Endodermal cell (in vitro differentiated cells): Measurements from ENCODE around the gene PRKACA. TPM values are rescaled to one million over a fixed set of nuclear protein-coding genes. Genes with fewer than 3 reads are reported as not detected.

Experiments used
- DNase-seq: peaks from one replicate; pipeline ENCODE4 v3.0.0-alpha.2; 2017
- H3K27ac ChIP-seq: 2 replicates; pipeline ENCODE4 v1.5.1; 2013; ENCODE audit warnings: mild to moderate bottlenecking, low read depth, low read length, moderate library complexity
- H3K27me3 ChIP-seq: 2 replicates; pipeline ENCODE4 v1.6.1; 2013; ENCODE audit warnings: mild to moderate bottlenecking, low read length, moderate library complexity; ENCODE audit not compliant: insufficient read depth, control insufficient read depth, poor library complexity, severe bottlenecking
- H3K36me3 ChIP-seq: 2 replicates; pipeline ENCODE4 v1.7.0; 2013; ENCODE audit warnings: mild to moderate bottlenecking, low read length, moderate library complexity; ENCODE audit not compliant: control insufficient read depth, insufficient read depth
- H3K4me1 ChIP-seq: one replicate; pipeline ENCODE4 v1.7.0; 2013; ENCODE audit warnings: low read length; ENCODE audit not compliant: control insufficient read depth, insufficient read depth
- H3K4me3 ChIP-seq: 2 replicates; pipeline ENCODE4 v1.5.1; 2013; ENCODE audit warnings: mild to moderate bottlenecking, low read length, moderate library complexity
- H3K9ac ChIP-seq: 2 replicates; pipeline ENCODE4 v1.6.1; 2013; ENCODE audit warnings: mild to moderate bottlenecking, low read length, moderate library complexity; ENCODE audit not compliant: poor library complexity, severe bottlenecking; ENCODE audit errors: extremely low read depth
- H3K9me3 ChIP-seq: 2 replicates; pipeline ENCODE4 v1.6.1; 2013; ENCODE audit warnings: mild to moderate bottlenecking, low read length, moderate library complexity; ENCODE audit not compliant: control insufficient read depth
- H3K27ac Mint-ChIP-seq: 2 replicates; pipeline ENCODE4 v1.8.0; 2020; ENCODE audit warnings: mixed read lengths
- H3K27me3 Mint-ChIP-seq: 2 replicates; pipeline ENCODE4 v1.8.0; 2021; ENCODE audit warnings: mild to moderate bottlenecking, mixed read lengths; ENCODE audit not compliant: insufficient read depth
- H3K36me3 Mint-ChIP-seq: 2 replicates; pipeline ENCODE4 v1.8.0; 2020; ENCODE audit warnings: low read depth, mixed read lengths
- H3K4me1 Mint-ChIP-seq: 2 replicates; pipeline ENCODE4 v1.8.0; 2020; ENCODE audit warnings: mixed read lengths
- H3K4me3 Mint-ChIP-seq: 2 replicates; pipeline ENCODE4 v1.8.0; 2020; ENCODE audit warnings: mild to moderate bottlenecking, moderate library complexity, mixed read lengths
- H3K9me3 Mint-ChIP-seq: 2 replicates; pipeline ENCODE4 v1.8.0; 2020; ENCODE audit warnings: mild to moderate bottlenecking, mixed read lengths
- CTCF ChIP-seq: fragments of 200-600 bp; sonication (generic); conservative IDR thresholded peaks from 2 replicates; pipeline ENCODE4 v1.5.0; 2021; ENCODE audit warnings: antibody characterized with exemption, mild to moderate bottlenecking
- WGBS, 2 experiments: methylation state at CpG; one replicate each; pipeline versions ENCODE4 v1.1.5 to v1.1.7; 2013; ENCODE audit warnings: missing lambda C conversion rate in 2 of 2, mixed read lengths in 1 of 2; ENCODE audit not compliant: insufficient coverage in 1 of 2, insufficient read length in 1 of 2; 5-methylcytosine and 5-hydroxymethylcytosine counted together
- total RNA-seq, 2 donors: library from RNA; stranded (reverse); fragmentation: NEBNext Ultra II Directional in 1 of 2; extraction: Animal tissue kit (Norgen Biotek cat#: 25700) in 1 of 2; gene quantifications; 2 replicates in 1 of 2; 3 replicates in 1 of 2; pipeline ENCODE4 v1.2.1, GENCODE V29; 2021

Gene PRKACA
- total RNA-seq, 2 donors from 2014 or later, result 62.1 to 73.8 TPM

GRCh38 chr19:14161305-14161704, 43.7 kb upstream of the PRKACA start:
- Histone ChIP-seq H3K9ac (no peak overlapping the region), H3K27me3 (no peaks in the 10 kb centered on the region), H3K4me3 (no peak overlapping the region), H3K36me3 (peaks cover 17% of the 10 kb centered on the region), H3K4me1 (peaks cover under 1% of the 10 kb centered on the region), H3K27ac (no peak overlapping the region), H3K9me3 (no peaks in the 10 kb centered on the region)
- 91 to 98% methylated on average over 4 to 18 of the region's 19 CpGs for WGBS, 2 experiments
- Mint-ChIP-seq H3K27me3 (no peaks in the 10 kb centered on the region), H3K9me3 (no peaks in the 10 kb centered on the region), H3K4me3 (no peak overlapping the region), H3K36me3 (peaks cover 35% of the 10 kb centered on the region), H3K27ac (no peak overlapping the region), H3K4me1 (no peaks in the 10 kb centered on the region)
- no peak for DNase-seq
- TF ChIP-seq CTCF, result no peak

- TF ChIP-seq CTCF, result no peak
- H3K9me3 ChIP-seq, result no peaks in the 10 kb centered on the region
- H3K27me3 Mint-ChIP-seq, result no peaks in the 10 kb centered on the region
- no peaks in the 10 kb centered on the region for H3K27me3 ChIP-seq
- H3K9ac ChIP-seq, result no peak overlapping the region
- no peak overlapping the region for H3K4me3 ChIP-seq
- peaks cover 4% of the 10 kb centered on the region for H3K4me1 ChIP-seq
- no peak for DNase-seq
- no peak overlapping the region for H3K27ac Mint-ChIP-seq
- H3K36me3 ChIP-seq, result peaks cover 21% of the 10 kb centered on the region
- H3K4me3 Mint-ChIP-seq, result no peak overlapping the region
- H3K9me3 Mint-ChIP-seq, result no peaks in the 10 kb centered on the region
- H3K27ac ChIP-seq, result peak overlapping the region; percentile 49
- H3K4me1 Mint-ChIP-seq, result peaks cover 2% of the 10 kb centered on the region
- peaks cover 36% of the 10 kb centered on the region for H3K36me3 Mint-ChIP-seq
- 94 to 95% methylated on average over 13 to 25 of the region's 25 CpGs for WGBS, 2 experiments
Observed at GRCh38 chr19:14160017-14160703, 42.6 kb upstream of the PRKACA start.

- H3K27ac Mint-ChIP-seq, result no peak overlapping the region
- 93 to 94% methylated on average over 9 to 12 of the region's 12 CpGs for WGBS, 2 experiments
- no peak for TF ChIP-seq CTCF
- no peaks in the 10 kb centered on the region for H3K9me3 ChIP-seq
- H3K27me3 ChIP-seq, result no peaks in the 10 kb centered on the region
- H3K9me3 Mint-ChIP-seq, result no peaks in the 10 kb centered on the region
- H3K4me3 Mint-ChIP-seq, result no peak overlapping the region
- H3K36me3 ChIP-seq, result peaks cover 25% of the 10 kb centered on the region
- no peak overlapping the region for H3K9ac ChIP-seq
- no peaks in the 10 kb centered on the region for H3K27me3 Mint-ChIP-seq
- H3K4me1 Mint-ChIP-seq, result peaks cover 2% of the 10 kb centered on the region
- DNase-seq, result no peak
- H3K4me3 ChIP-seq, result no peak overlapping the region
- H3K27ac ChIP-seq, result no peak overlapping the region
- H3K36me3 Mint-ChIP-seq, result peaks cover 46% of the 10 kb centered on the region
- H3K4me1 ChIP-seq, result peaks cover 4% of the 10 kb centered on the region
Observed at GRCh38 chr19:14159059-14159458, 41.5 kb upstream of the PRKACA start.
